HG03175 (cell line): Measurements from ENCODE around the gene CYP4X1.
"Not testable (repeated sequence)": the region's sequence is repeated elsewhere in the genome, so short reads cannot be mapped to it uniquely, and the experiment has no call there.

Experiments used
- ATAC-seq: cut with Tn5 transposase; IDR thresholded peaks from one replicate; pipeline ENCODE4 v1.9.1; 2021; ENCODE audit warnings: mild to moderate bottlenecking, moderate library complexity; ENCODE audit not compliant: unreplicated experiment

CYP4X1 gene

GRCh38 chr1:47069080-47069479 is 45.6 kb downstream of the CYP4X1 start:
- not testable (repeated sequence) for ATAC-seq

- not testable (repeated sequence) for ATAC-seq
Observed at GRCh38 chr1:47069509-47069908, 46.0 kb downstream of the CYP4X1 start.

- ATAC-seq, result not testable (repeated sequence)
Observed at GRCh38 chr1:47089356-47089755, 65.9 kb downstream of the CYP4X1 start.

GRCh38 chr1:47091476-47091875 is 68.0 kb downstream of the CYP4X1 start:
- not testable (repeated sequence) for ATAC-seq
